HCT116 (cell line): ENCODE results near the gene BICD2. TPM values are rescaled to one million over a fixed set of nuclear protein-coding genes. Genes with fewer than 3 reads are reported as not detected.

Experiments used
- ATAC-seq: fragments of 200-7000 bp; cut with Tn5 transposase; 2 replicates; pipeline ENCODE4 v1.9.1; 2020; ENCODE audit warnings: mild to moderate bottlenecking, moderate library complexity
- BruUV-seq: library from RNA; stranded (reverse); fragments of 400-500 nt; replicated peaks from 2 replicates; lab custom pipeline; 2021; lab: Mats Ljungman, UMichigan
- CTCF ChIA-PET: fragments of 300-600 bp; sonication (Branson Sonifier 250); formaldehyde crosslinking; loops from one replicate; lab custom pipeline; 2021; ENCODE audit warnings: antibody characterized with exemption; lab: Charles Lee
- POLR2A ChIA-PET: fragments of 300-600, 350-600 bp; sonication (Branson Sonifier 250); formaldehyde crosslinking; loops from one replicate; lab custom pipeline; 2021; ENCODE audit warnings: antibody characterized with exemption; lab: Charles Lee
- RAD21 ChIA-PET, 2 experiments: fragments of 300-600 bp; sonication (Branson Sonifier 250); formaldehyde crosslinking; loops; one replicate each; lab custom pipeline; 2023; ENCODE audit warnings: low total read pairs in 2 of 2; ENCODE audit not compliant: uncharacterized antibody in 2 of 2, unreplicated experiment in 2 of 2, low non-redundant PET in 1 of 2; lab: Charles Lee
- DNase-seq: peaks from one replicate; pipeline ENCODE4 v3.0.0-alpha.2; 2010; ENCODE audit warnings: low read depth, low spot score
- H2AFZ ChIP-seq: fragments of 200-600 bp; shearing (Covaris generic), sonication (generic); 2 replicates; pipeline ENCODE4 v1.6.1; 2017; ENCODE audit warnings: low read depth, mixed run types, mixed read lengths, antibody characterized with exemption, low read length; ENCODE audit not compliant: poor library complexity, severe bottlenecking
- H3K27ac ChIP-seq: 2 replicates; pipeline ENCODE4 v1.5.1; 2012; ENCODE audit warnings: low read depth, low read length
- H3K27me3 ChIP-seq: fragments of 200-600 bp; sonication (generic); 2 replicates; pipeline ENCODE4 v1.6.1; 2016; ENCODE audit warnings: mixed run types, low read length, mixed read lengths; ENCODE audit not compliant: insufficient read depth
- H3K36me3 ChIP-seq, 2 experiments: fragments of 200-500 bp in 1 of 2; fragments of 200-600 bp in 1 of 2; sonication (Bioruptor generic) in 1 of 2; sonication (generic) in 1 of 2; 2 replicates each; pipeline versions ENCODE4 v1.5.1 to v1.6.1; 2014 to 2016; ENCODE audit warnings: low read length in 2 of 2, inconsistent platforms in 1 of 2, mixed read lengths in 1 of 2, mixed run types in 1 of 2; ENCODE audit not compliant: insufficient read depth in 2 of 2, control insufficient read depth in 1 of 2
- H3K4me1 ChIP-seq, 2 experiments: fragments of 200-600 bp in 1 of 2; sonication (generic) in 1 of 2; 2 replicates each; pipeline versions ENCODE4 v1.5.1 to v1.6.1; 2012 to 2017; ENCODE audit warnings: low read length in 2 of 2, inconsistent platforms in 1 of 2, mild to moderate bottlenecking in 1 of 2, mixed read lengths in 1 of 2, mixed run types in 1 of 2, moderate library complexity in 1 of 2; ENCODE audit not compliant: insufficient read depth in 2 of 2, control insufficient read depth in 1 of 2
- H3K4me2 ChIP-seq: fragments of 200-600 bp; sonication (generic); 2 replicates; pipeline ENCODE4 v1.6.1; 2017; ENCODE audit warnings: mixed run types, low read length, mixed read lengths
- H3K4me3 ChIP-seq, 2 experiments: fragments of 200-600 bp in 1 of 2; sonication (generic) in 1 of 2; replicated peaks in 1 of 2; 2 replicates each; pipeline ENCODE4 v1.5.1; 2011 to 2016; ENCODE audit warnings: low read length in 2 of 2, control low read depth in 1 of 2, low read depth in 1 of 2, mild to moderate bottlenecking in 1 of 2, mixed read lengths in 1 of 2, mixed run types in 1 of 2
- H3K79me2 ChIP-seq: fragments of 200-600 bp; sonication (generic); 2 replicates; pipeline ENCODE4 v1.6.1; 2017; ENCODE audit warnings: mild to moderate bottlenecking, mixed run types, low read length, moderate library complexity, mixed read lengths; ENCODE audit not compliant: insufficient read depth
- H3K9ac ChIP-seq: fragments of 200-600 bp; sonication (generic); 2 replicates; pipeline ENCODE4 v1.6.1; 2016; ENCODE audit warnings: low read length, mixed read lengths
- H3K9me2 ChIP-seq: fragments of 200-600 bp; sonication (generic), shearing (Covaris generic); 2 replicates; pipeline ENCODE4 v1.6.1; 2017; ENCODE audit warnings: mixed run types, mild to moderate bottlenecking, moderate library complexity; ENCODE audit not compliant: insufficient read depth
- H3K9me3 ChIP-seq, 2 experiments: fragments of 200-500 bp in 1 of 2; fragments of 200-600 bp in 1 of 2; sonication (Bioruptor generic) in 1 of 2; sonication (generic) in 1 of 2; 2 replicates each; pipeline ENCODE4 v1.6.1; 2014 to 2017; ENCODE audit warnings: low read length in 2 of 2, mixed read lengths in 2 of 2, inconsistent platforms in 1 of 2, low read depth in 1 of 2, mild to moderate bottlenecking in 1 of 2, mixed run types in 1 of 2, moderate library complexity in 1 of 2; ENCODE audit not compliant: control insufficient read depth in 1 of 2, insufficient read depth in 1 of 2
- H4K20me1 ChIP-seq: fragments of 200-600 bp; sonication (generic), shearing (Covaris generic); 2 replicates; pipeline ENCODE4 v1.6.1; 2017; ENCODE audit warnings: mixed run types, mild to moderate bottlenecking, moderate library complexity; ENCODE audit not compliant: insufficient read depth
- EZH2phosphoT487 ChIP-seq: fragments of 200-600 bp; IDR thresholded peaks from 2 replicates; pipeline ENCODE4 v1.6.1; 2018; ENCODE audit warnings: antibody characterized with exemption, borderline replicate concordance
- FOSL1 ChIP-seq: IDR thresholded peaks from 2 replicates; pipeline ENCODE4 v1.6.1; 2012; ENCODE audit warnings: low read depth
- POLR2A ChIP-seq: IDR thresholded peaks from 2 replicates; pipeline ENCODE4 v1.7.0; 2011; ENCODE audit warnings: borderline replicate concordance; ENCODE audit not compliant: insufficient read depth, insufficient read length; ENCODE audit errors: extremely low read depth
- RAD21 ChIP-seq: IDR thresholded peaks from 2 replicates; pipeline ENCODE4 v1.6.1; 2012; ENCODE audit warnings: low read depth, mild to moderate bottlenecking
- SP1 ChIP-seq: IDR thresholded peaks from 2 replicates; pipeline ENCODE4 v1.6.1; 2012; ENCODE audit warnings: low read depth
- intact Hi-C: fragments of 100-400 bp; cut with micrococcal nuclease; formaldehyde crosslinking; loops from 2 replicates; pipeline ENCODE4 v1.10.0; 2022
- total RNA-seq: library from RNA; stranded (reverse); gene quantifications from one replicate; pipeline ENCODE4 v1.2.1, GENCODE V29; 2021; ENCODE audit not compliant: unreplicated experiment
- TF ChIP-seq, protein P1 (sequence below): IDR thresholded peaks from 2 replicates; pipeline ENCODE4 v1.6.1; 2012; ENCODE audit warnings: low read depth

The BICD2 gene
- total RNA-seq, 1 experiment from 2014 or later, result 23.4 TPM

DNA sequence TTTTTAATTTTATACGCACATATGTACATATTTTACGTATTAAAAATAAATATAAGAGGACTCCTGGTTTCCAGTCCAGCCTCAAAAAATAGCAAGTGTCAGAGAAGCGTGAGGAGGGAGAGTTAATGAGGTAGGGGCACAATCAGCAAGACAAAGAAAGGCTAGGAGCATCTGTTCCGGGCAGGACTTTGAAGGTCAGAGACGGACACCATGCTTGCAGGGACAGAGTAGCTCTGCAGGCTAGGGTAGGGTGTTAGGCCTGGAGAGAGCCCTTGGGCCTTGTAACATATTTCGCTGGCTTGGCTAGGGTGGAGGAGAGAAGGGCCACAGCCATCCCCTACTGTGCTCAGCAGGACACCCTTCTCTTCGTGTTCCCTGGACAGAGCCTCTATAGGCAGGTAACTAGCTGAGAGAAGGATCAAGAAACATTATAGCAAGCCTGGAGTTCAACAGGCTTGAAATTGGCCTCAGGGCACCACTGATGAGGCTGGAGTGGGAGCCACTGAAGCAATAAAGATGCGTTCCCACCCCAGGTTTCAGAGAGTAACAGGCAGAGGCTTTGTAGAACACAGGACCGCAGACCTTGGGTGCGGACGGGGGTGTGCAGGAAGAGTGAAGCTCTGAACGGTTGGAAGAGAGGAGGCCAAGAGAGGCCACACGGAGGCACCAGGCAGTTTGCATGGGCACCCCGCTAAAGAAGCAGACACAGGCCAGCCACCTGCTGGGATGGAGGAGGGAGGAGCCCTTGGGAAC lies 85.0 kb downstream of the BICD2 start:
- Histone ChIP-seq H3K27ac (no peak overlapping the region), H3K4me1 (no peaks in the 10 kb centered on the region), H3K9me2 (no peaks in the 10 kb centered on the region), H3K27me3 (no peaks in the 10 kb centered on the region), H2AFZ (no peak overlapping the region), H4K20me1 (no peaks in the 10 kb centered on the region), H3K9ac (no peak overlapping the region), H3K9me3 (no peaks in the 10 kb centered on the region), H3K4me2 (no peak overlapping the region), H3K79me2 (no peaks in the 10 kb centered on the region), H3K36me3 (no peaks in the 10 kb centered on the region), H3K4me3 (no peak overlapping the region)
- ChIA-PET CTCF (no interaction called here), POLR2A (interaction anchor here (0.6 kb wide), 1 partner anchor 67 kb away, joined by 3 read pairs; no protein-coding TSS in a partner anchor), RAD21 (no interaction called here)
- intact Hi-C loops, result no loop called here
- no peak for DNase-seq
- BruUV-seq, result no TSS peak
- no peak for TF ChIP-seq FOSL1
- no peak for TF ChIP-seq POLR2A
- TF ChIP-seq, protein P1, sequence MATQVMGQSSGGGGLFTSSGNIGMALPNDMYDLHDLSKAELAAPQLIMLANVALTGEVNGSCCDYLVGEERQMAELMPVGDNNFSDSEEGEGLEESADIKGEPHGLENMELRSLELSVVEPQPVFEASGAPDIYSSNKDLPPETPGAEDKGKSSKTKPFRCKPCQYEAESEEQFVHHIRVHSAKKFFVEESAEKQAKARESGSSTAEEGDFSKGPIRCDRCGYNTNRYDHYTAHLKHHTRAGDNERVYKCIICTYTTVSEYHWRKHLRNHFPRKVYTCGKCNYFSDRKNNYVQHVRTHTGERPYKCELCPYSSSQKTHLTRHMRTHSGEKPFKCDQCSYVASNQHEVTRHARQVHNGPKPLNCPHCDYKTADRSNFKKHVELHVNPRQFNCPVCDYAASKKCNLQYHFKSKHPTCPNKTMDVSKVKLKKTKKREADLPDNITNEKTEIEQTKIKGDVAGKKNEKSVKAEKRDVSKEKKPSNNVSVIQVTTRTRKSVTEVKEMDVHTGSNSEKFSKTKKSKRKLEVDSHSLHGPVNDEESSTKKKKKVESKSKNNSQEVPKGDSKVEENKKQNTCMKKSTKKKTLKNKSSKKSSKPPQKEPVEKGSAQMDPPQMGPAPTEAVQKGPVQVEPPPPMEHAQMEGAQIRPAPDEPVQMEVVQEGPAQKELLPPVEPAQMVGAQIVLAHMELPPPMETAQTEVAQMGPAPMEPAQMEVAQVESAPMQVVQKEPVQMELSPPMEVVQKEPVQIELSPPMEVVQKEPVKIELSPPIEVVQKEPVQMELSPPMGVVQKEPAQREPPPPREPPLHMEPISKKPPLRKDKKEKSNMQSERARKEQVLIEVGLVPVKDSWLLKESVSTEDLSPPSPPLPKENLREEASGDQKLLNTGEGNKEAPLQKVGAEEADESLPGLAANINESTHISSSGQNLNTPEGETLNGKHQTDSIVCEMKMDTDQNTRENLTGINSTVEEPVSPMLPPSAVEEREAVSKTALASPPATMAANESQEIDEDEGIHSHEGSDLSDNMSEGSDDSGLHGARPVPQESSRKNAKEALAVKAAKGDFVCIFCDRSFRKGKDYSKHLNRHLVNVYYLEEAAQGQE, result no peak
- no peak for TF ChIP-seq SP1
- no peak for TF ChIP-seq RAD21
- no peak for TF ChIP-seq EZH2phosphoT487
- TF ChIP-seq, all 23 proteins: peak for 0
- ATAC-seq, result peak; percentile 14; the same call in 1 of the 2 replicates
